GM15510 (cell line): Measurements from ENCODE around the gene CXCL14.

Experiments
- POLR2A ChIP-seq: IDR thresholded peaks from 3 replicates; pipeline ENCODE4 v1.6.1; 2011; ENCODE audit warnings: borderline replicate concordance; ENCODE audit not compliant: insufficient read length; ENCODE audit errors: extremely low read depth

CXCL14 gene

GRCh38 chr5:135602882-135603721, 24.3 kb upstream of the CXCL14 start:
- TF ChIP-seq POLR2A, result no peak

GRCh38 chr5:135601466-135601865, 22.7 kb upstream of the CXCL14 start:
- no peak for TF ChIP-seq POLR2A

- TF ChIP-seq POLR2A, result no peak
Measured at GRCh38 chr5:135600971-135601381, 22.2 kb upstream of the CXCL14 start.

- TF ChIP-seq POLR2A, result no peak
Measured at GRCh38 chr5:135600152-135600570, 21.4 kb upstream of the CXCL14 start.

- TF ChIP-seq POLR2A, result no peak
Measured at GRCh38 chr5:135599421-135600151, 20.8 kb upstream of the CXCL14 start.

GRCh38 chr5:135598691-135599395, 20.1 kb upstream of the CXCL14 start:
- no peak for TF ChIP-seq POLR2A

GRCh38 chr5:135596788-135597187, 18.0 kb upstream of the CXCL14 start:
- no peak for TF ChIP-seq POLR2A

- no peak for TF ChIP-seq POLR2A
Measured at GRCh38 chr5:135596157-135596763, 17.5 kb upstream of the CXCL14 start.

GRCh38 chr5:135594416-135594960, 15.7 kb upstream of the CXCL14 start:
- no peak for TF ChIP-seq POLR2A

- TF ChIP-seq POLR2A, result no peak
Measured at GRCh38 chr5:135593886-135594285, 15.1 kb upstream of the CXCL14 start.

GRCh38 chr5:135593141-135593540, 14.3 kb upstream of the CXCL14 start:
- TF ChIP-seq POLR2A, result no peak

GRCh38 chr5:135592312-135593045, 13.7 kb upstream of the CXCL14 start:
- TF ChIP-seq POLR2A, result no peak

- TF ChIP-seq POLR2A, result no peak
Measured at GRCh38 chr5:135591277-135591676, 12.5 kb upstream of the CXCL14 start.

GRCh38 chr5:135589152-135589551, 10.4 kb upstream of the CXCL14 start:
- TF ChIP-seq POLR2A, result no peak
